Mucosa of gallbladder (tissue), 1 donor: ENCODE measurements around the gene SLC9B2. TPM values are rescaled to one million over a fixed set of nuclear protein-coding genes. Genes with fewer than 3 reads are reported as not detected.

Experiments used
- DNase-seq: peaks from one replicate; pipeline ENCODE4 v3.0.0-alpha.2; 2020; ENCODE audit warnings: low spot score
- total RNA-seq: library from RNA; stranded (reverse); gene quantifications from one replicate; pipeline ENCODE4 v1.2.1, GENCODE V29; 2021
- donor health status: DM: no; HTN: no; CAD: no.

Gene SLC9B2, protein sequence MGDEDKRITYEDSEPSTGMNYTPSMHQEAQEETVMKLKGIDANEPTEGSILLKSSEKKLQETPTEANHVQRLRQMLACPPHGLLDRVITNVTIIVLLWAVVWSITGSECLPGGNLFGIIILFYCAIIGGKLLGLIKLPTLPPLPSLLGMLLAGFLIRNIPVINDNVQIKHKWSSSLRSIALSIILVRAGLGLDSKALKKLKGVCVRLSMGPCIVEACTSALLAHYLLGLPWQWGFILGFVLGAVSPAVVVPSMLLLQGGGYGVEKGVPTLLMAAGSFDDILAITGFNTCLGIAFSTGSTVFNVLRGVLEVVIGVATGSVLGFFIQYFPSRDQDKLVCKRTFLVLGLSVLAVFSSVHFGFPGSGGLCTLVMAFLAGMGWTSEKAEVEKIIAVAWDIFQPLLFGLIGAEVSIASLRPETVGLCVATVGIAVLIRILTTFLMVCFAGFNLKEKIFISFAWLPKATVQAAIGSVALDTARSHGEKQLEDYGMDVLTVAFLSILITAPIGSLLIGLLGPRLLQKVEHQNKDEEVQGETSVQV
- 9.3 TPM for total RNA-seq

DNA sequence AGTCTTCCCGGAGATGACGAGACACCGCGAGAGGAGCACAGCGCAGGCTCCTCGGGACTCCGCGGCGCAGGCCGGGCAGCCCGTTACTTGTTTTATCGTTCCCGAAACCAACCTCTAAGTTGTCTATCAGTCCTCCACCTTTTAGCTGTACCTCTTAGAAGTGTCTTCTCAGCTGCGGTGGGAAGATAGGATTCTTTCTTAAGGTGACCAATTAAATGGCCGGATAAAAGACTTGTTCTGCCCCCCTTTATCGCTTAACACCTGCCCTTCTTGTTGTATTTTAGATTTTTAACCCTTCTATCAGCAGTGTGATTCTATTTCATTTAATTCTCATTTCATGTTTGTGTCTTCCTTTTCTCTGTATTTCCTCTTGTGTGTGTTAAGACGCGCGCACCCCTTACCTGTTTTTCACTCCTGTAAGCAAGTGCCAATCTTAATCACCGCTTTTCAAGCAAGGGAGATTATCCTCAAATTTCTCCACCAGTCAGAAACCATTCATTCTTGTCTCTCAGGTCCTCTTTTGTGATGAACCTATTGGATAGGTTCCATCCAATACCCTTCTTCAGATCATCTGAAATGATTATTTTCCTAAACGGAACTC is at the start of gene SLC9B2:
Gene SLC9B2 (minus strand): TSS at position 15 of the 601 bp plus-strand sequence. CDS start 9,211 bp downstream, outside the sequence.
- no peak for DNase-seq

DNA sequence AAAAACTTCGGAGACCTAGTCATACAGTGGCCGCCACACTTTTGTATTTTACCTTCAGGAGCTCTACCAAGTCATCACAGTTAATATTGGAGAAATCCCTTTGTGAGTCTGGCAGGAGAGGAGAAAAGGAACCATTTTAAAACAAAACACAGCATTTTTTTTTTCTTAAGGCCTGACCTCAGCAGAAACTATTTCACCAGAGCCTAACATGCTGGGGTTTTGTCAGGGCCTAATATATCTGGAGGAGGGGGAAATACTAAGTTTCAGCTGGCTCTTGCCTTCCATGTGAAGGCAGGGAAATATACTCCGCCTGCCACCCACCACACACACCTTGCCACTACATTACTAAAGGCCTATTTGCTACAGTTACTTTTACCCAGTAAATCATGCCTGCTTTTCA is 49.6 kb upstream of the SLC9B2 start:
- DNase-seq = no peak

DNA sequence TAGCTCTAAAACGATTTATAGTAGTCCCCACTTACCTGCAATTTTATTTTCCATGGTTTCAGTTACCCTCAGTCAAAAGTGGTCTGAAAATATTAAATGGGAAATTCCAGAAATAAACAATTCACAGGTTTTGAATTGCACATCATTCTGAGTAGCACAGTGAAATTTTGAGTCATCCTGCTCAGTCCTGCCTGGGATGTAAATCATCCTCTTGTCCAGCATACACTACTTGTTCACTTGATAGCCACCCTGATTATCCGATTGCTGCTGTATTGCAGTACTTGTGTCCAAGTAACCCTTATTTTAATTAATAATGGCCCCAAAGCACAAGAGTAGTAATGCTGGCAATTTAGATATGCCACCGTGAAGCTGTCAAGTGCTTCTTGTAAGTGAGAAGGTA is 46.6 kb upstream of the SLC9B2 start:
- DNase-seq = no peak

DNA sequence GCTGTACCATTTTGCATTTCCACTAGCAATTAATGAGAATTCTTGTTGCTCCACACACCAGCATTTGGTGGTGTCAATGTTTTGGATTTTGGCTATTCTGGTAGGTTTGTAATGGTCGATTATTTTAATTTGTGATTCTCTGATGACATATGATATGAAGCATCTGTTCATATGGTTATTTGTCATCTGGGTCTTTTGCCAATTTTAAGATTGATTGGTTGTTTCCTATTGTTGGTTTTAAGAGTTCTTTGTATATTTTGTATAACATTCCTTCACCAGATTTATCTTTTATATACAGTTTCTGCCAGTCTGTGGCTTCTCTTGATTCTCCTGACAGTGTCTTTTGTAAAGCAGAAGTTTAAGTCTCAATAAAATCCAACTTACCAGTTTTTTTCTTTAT is 41.6 kb upstream of the SLC9B2 start:
- DNase-seq = no peak

DNA sequence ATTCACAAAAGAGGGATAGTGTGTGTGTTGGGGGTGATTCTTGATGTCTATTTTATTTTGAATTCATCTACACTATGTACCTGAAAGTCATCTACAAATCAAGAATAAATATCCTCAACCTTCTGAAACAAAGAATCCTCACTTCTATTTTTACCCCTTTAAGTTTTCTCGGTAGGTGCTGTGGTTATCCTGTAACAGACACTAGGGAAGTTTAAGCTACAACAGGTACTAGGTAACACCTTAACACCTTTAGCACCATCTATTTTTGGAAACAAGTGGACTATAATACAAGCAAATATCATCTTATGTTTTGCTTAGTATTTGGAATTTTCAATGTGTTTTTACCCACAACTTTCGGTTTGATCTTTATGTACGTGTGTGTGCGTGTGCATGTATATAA is 35.0 kb upstream of the SLC9B2 start:
- DNase-seq = no peak

GRCh38 chr4:103108542-103108941 is 32.0 kb upstream of the SLC9B2 start:
- DNase-seq = no peak

DNA sequence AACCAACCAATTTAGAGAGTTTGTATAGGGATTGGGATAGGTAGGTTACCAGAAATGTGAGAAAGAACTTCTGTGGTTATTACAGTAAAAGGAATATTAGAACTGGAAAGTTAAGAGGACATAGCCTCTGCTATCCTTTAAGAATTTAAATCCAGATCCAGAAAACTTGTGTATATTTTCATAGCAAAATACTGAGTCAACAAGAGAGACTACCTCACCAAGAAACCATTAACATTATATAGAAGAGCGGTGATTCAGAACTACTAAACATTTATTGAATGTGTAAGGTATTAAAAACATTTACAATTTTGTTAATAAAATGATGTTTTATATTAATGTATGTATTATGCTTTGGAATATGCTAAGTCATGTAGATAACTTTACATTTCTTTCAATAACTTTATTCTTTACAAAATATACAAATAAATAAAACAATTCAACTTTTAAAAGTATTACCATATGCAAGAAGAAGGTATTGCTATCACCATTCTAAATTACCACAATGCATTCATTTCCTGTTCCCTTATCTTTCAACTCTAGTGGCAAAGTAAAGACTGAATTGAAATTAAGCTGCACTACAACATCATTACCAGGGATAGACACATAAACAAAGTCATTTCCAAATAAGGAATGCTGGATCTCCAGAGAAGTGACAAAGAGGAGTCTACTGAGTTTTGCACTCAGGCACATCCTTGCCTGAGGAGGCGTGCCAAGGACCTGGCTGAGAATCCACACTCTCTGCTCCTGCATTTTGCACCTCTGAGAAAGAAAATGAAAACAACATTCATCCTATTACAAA is 29.2 kb upstream of the SLC9B2 start:
- no peak for DNase-seq

GRCh38 chr4:103104886-103105285 is 28.3 kb upstream of the SLC9B2 start:
- DNase-seq = no peak

DNA sequence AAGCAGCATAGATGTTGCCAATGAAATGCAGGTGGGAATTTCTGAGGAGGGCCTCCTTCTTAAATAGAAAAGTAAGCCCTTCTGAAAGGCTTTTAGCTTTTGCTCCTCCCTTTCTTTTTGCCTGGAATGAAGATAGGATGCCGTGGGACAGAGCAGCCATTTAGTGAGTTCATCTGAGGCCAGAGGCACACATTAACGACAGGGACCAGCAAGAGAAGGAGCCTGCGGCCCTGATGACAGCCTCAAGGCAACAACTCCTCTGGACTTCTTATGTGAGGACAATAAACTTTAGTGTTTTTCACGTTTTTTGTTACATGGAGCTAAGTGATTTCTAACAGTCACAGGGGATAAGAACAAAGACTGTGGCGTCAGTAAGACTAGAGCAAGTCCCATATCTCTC is 24.1 kb upstream of the SLC9B2 start:
- DNase-seq = no peak

GRCh38 chr4:103099691-103100392 is 23.3 kb upstream of the SLC9B2 start, which contains the start of gene BDH2:
Gene BDH2, minus strand, starts transcription at chr4:103099834. Its CDS starts 3,580 bp downstream, at chr4:103096254.
- peak; percentile 79 for DNase-seq

- no peak for DNase-seq
These were observed 22.3 kb upstream of the SLC9B2 start for GRCh38 chr4:103098756-103099440.

DNA sequence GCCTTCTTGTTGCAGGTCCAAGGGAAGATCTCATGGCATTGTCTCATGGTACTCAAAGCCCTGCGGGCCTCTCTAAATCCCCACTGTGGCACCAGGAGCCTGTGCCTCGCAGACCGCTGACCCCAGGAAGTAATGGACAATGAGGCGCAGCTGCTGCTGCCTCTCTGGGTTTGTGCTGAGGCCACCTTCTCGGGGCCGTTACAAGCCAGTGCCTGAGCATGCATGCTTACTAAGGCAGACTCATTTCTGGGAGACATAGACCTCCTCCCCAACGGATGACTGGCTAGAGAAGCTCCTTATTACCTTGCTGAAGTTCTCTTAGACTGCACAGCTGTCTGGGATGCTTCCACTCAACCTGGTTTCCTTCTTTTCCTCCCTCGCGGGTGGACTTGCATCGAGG is 21.8 kb upstream of the SLC9B2 start:
- DNase-seq = no peak

DNA sequence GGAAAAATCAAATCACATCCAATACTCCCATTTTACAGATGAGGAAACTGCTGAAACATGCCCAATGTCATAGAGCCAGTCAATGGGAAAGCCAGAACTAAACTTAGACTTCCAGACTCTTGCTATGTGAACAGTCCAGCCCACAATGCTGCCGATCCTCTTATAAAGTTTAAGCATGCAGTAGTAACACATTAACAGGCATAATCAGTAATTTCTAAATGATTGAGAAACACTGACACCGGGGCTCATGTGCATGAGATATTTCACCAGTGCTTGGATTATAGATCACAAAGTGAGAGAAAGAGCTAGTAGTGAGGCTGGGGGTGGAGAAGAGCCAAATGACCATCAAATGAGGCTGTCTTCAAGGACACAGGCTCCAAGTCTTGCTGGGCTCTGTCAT is 20.6 kb upstream of the SLC9B2 start:
- no peak for DNase-seq

DNA sequence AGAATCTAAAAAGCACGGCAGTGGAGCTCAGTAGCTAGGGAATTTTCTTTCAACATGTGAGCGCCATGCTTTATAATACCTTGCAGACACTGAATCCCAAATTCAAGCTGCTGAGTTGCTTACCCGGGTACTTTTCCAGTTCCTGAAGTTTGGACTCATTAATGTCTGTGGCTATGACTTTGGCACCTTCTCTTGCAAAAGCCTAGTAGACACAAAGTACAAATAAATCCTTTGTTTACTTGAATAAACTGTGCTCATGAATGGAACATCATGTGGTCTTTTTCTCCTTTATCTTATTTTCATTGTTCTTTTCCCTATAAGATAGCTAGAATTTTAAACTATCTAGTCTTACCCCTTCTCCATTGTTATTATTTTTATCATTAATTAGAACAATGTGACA is 18.5 kb upstream of the SLC9B2 start:
- no peak for DNase-seq

GRCh38 chr4:103092245-103092644 is 15.7 kb upstream of the SLC9B2 start:
- no peak for DNase-seq

DNA sequence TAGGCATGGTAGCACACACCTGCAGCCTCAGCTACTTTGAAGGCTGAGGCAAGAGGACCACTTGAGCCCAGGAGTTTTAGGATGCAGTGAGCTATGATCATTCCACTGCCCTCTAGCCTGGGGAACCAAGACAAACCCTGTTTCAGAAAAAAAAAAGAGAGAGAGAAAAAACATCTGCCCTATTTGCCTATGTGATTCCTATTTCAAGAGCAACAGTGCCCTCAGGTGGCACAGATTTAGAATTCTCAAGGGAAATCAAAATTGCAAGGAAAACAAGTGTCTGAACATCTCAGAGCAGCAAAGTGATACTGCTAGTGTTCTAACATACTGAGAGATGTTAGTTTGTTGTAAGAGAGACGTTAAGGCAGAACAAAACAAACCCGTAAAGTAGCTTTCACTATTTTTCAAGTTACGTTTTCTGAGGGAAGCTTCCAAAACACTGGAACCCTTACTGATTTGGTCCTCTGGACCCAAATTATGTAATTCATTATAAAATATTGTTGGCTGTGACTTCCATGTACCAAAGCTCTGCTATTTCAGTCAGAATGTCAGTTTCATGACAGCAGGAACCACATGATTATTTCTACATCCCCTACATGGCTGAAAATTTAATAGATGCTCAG is 15.2 kb upstream of the SLC9B2 start:
- peak; percentile 30 for DNase-seq

DNA sequence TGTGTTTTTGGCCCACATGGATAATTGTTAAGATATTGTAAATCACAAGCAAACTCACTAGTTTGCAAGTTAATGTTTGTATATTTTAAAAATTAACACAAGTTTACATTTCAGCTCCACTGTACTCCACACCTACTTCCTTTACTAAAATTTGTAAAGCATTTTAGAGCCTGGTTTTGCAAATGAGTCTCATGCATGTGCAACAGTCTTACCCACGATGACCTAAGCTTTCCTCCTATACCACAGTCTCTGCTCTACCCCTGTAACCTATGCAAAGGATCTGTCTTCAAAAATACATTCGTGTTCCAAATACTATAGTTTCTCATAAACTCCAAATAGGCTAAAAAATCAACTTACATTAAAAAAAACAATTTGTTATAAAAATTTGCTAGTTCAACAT is 12.9 kb upstream of the SLC9B2 start:
- DNase-seq = no peak

DNA sequence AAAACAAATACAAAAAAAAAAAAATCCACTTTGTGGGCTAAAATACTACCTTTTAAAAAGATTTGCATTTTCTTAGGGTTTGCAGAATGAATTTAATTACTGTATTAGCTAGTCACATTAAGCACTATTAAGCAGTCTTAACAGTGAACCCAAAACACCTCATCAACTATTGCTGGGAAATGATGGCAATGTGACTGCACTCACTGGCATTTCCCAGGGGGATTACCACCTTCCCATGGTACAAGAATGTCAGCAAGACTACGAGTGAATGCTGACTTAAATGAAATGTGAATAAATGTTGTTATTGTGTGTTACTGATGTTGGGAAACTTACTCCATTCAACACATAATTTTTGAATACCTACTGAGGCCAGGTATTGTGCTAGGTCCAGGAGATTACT is 10.0 kb upstream of the SLC9B2 start:
- no peak for DNase-seq

DNA sequence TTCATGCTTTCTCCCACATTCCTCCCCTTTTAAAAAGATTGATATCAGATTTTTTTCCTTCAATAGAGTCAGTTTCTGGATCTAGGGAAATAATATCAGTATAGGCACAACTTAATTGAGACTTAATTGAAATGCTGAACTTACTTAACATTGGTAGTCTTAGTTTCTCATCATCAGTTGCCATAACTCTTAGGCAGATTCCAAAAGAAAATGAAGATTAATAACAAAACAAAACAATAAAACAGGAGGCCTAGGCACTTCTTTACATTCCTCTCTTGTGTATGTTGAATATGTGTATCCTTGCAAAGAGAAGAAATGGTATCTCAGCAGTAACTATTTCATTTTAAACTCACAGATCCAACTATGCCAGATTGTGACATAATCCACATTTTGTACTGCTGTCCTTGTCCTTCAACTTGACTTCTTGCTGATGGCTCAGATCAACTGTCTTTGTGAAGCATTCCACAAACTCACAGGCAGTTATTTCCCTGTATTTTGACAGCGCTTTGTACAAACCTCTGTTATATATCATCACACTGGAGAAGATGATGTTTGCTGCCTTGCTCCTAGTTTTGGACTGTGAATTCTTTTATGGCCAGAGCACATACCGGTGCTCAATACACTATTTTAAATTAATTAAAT is 9.1 kb upstream of the SLC9B2 start:
- no peak for DNase-seq

DNA sequence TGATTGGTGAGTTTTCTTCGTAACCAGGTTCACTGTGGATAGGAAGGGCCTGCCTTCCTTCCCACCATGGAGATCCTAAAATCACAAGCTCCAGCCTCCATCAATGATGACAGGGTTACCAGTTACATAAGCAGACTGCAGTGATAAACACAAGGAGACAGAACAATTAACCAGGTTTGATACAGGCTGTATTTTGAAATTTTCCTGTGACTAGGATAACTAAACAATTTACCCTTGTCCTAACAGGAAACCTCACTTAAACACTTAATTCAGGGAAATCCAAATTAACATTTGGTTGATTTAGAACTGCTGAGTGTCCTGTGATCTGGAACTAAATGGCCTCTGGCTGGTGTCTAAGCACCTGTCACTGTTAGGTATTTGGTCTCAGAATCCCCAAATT is 3.1 kb upstream of the SLC9B2 start:
- no peak for DNase-seq
